T-helper 22 cell (primary cell): ENCODE data around the gene ZNF184.
"Not testable (repeated sequence)": the region's sequence is repeated elsewhere in the genome, so short reads cannot be mapped to it uniquely, and the experiment has no call there.

Source experiments
- DNase-seq: peaks from one replicate; pipeline ENCODE4 v3.0.0-alpha.2; 2020; ENCODE audit warnings: low read depth

The ZNF184 gene

DNA sequence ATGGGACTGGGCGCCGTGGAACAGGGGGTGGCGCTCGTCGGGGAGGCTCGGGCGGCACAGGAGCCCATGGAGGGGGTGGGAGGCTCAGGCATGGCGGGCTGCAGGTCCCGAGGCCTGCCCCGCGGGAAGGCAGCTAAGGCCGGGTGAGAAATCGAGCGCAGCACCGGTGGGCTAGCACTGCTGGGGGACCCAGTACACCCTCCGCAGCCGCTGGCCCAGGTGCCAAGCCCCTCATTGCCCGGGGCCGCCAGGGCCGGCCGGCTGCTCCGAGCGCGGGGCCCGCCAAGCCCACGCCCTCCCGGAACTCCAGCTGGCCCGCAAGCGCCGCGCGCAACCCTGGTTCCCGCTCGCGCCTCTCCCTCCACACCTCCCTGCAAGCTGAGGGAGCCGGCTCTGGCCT, 48.1 kb downstream of the ZNF184 start:
- DNase-seq: not testable (repeated sequence)

DNA sequence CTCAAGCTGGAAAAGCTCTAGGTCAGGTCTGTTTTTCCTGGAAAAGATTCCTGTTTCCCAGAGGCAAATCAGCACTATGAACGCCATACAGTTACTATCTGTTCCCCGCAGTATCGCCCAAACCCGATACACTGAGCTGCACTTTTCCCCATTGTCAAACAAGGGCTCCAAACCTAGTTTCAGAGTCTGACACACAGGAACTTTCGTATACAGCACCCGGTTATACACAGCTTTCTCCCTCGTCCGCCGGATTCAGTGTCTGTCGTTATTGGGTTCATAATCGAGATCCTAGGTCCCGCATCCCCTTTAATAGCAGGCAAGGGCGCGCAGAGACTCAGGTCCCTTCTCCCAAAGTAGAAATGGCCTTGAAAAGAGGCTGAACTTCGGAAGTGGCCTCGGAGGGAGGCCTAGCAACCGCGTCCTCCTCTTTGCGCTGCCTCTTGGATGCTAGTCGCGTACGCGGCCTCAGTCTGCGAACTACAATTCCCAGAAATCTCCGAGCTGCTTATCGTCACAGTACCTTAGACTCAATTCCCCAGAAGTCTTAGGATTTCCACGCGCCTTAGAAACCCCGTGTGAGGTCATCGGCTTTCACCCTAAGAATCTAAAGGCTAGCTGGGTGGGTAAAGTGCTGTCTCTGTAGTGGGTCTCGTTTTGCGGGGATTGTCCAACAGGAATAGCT, 50.1 kb downstream of the ZNF184 start:
- no peak for DNase-seq

DNA sequence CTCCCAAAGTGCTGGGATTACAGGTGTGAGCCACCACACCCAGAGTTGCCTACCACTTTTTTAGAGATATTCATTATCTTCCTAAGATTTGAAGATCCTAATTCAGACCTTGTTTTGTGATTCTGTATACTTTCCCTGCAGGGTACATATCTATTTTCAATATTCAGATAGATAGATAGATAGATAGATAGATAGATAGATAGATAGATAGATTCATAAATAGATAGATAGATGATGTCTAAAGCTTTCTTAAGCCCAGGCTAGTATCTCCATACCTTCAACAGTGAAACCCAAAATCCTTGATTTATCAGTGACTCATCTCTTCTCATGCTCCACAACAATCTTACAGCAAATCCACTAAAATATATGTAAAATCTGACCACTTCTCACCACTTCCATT, 53.5 kb downstream of the ZNF184 start:
- no peak for DNase-seq

DNA sequence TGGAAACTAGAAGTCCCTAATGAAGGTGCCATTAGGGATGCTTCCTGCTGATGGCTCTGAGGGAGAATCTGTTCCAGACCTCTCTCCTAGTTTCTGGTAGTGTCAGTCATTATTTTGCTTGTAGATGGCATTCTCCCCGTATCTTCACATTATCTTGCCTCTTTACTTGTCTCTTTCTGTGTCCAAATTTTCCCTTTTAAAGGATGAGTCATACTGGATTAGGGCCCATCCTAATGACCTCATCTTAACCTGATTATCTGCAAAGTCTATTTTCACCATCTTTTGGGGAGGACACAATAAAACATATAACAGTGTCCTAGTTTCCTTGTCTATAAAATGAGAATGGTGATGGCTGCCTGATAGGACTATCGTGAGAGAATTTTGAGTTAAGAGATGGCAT, 57.0 kb downstream of the ZNF184 start:
- no peak for DNase-seq

DNA sequence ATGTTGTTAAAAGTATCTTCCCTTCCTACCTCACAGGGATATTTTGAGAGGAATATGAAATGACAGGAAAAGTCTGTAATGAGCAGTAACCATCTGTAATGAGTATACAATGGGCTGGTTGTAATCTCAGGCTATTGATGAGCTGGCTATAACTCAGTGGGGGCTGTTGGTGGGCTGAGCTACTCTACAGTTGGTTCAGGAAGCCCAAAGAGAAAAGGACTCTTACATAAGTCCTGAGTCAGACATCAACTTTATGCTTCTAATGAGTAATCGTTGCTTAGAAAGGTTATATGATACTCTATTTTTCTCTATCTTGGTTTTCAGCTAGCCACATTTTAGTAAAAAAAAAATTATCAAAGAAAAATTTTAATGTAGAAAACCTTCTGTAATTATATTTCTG, 57.9 kb downstream of the ZNF184 start:
- no peak for DNase-seq

DNA sequence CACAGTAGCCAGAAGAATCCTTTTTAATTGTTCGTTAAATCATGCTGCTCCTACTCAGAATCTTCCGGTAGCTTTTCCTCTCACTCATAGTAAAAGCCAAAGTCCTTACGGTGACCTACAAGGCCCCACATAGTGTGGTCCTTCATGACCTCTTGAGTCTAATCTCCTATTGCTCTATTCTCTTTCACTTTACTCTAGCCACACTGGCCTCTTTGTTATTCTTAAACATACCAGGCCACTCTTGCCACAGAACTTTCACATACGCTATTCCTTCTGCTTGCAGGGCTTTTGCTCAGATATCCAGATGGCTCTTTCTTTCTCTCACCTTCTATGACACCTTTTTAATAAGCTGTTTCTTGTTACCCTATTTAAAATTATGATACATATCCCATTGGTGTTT, 58.6 kb downstream of the ZNF184 start:
- no peak for DNase-seq

DNA sequence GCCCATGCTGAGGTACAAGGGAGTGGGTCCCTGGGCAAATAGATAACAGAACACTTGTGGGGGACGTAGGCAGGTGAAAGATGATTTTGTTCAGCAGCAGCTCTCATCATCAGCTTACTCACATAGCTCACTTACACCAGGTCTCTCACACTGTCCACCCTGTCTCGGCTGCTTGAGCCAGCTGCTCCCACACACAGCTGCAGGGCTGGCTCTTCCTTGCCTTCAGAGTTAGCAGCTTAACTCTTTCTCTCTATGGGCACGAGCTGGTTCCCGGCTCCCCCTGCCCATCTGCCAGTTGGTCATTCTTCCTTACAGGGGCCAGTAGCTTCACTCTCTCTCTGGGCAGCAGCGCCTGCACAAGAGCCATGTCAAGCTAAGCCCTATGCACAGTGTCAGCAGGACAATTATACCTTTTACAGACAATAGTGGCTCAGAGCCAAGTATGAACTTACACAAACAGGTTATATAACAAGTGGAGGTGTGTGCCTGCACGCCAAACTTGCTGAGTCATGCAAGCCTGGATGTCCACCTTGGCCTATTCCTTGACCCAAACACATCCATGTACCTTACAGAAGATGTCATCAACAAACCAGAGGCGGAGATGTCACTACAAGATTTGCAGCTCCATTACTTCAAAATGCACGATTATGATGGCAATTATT, 65.6 kb downstream of the ZNF184 start:
- DNase-seq: no peak

DNA sequence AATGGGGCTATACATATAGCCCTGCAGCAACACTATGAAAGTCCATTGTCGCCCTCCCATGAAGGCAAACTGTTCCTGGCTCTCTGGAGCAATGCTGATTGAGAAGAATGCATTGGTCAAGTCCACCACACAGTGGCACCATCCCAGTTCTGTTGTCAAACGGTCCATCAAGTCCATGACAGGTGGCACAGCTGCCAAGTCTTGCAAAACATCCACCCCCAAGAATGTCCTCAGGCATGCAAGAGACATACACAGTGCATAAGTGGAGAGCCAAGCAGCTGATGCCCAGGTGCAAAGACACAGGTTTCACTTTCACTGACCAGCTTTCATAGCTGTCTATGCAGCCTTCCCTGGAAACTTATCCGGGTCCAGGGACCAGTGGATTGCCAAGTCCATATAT, 66.8 kb downstream of the ZNF184 start:
- DNase-seq: no peak

DNA sequence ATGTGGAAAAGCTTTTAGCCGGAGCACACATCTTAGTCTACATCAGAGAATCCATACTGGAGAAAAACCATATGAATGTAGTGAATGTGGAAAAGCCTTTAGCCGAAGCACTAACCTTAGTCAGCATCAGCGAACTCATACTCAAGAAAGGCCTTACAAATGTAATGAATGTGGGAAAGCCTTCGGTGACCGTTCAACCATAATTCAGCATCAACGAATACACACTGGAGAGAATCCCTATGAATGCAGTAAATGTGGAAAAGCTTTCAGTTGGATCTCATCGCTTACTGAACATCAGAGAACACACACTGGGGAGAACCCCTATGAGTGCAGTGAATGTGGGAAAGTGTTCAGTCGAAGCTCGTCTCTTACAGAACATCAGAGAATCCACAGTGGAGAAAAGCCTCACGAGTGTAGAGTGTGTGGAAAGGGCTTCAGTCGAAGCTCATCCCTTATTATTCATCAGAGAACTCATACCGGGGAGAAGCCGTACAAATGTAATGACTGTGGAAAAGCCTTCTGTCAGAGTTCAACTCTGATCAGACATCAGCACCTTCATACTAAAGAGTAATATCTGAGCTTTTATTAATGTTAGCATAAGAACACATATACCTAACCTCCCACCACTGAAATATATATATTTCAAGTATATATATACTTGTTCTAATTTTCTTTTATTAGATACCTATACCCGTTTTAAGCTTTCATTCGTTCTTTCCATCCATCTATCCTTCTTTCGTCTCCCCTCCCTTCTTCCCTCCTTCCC, 71.8 kb downstream of the ZNF184 start:
- DNase-seq: no peak
